Colonic mucosa (tissue), 4 donors: ENCODE measurements around the gene PLXNB3. TPM values are rescaled to one million over a fixed set of nuclear protein-coding genes. Genes with fewer than 3 reads are reported as not detected.
"Not testable (repeated sequence)": the region's sequence is repeated elsewhere in the genome, so short reads cannot be mapped to it uniquely, and the experiment has no call there.

Experiments used
- DNase-seq: peaks from one replicate; pipeline ENCODE4 v3.0.0-alpha.2; 2020
- H3K27ac ChIP-seq: fragments of 200-600 bp; one replicate; pipeline ENCODE4 v1.8.0; 2021
- H3K27me3 ChIP-seq: fragments of 200-600 bp; one replicate; pipeline ENCODE4 v1.8.0; 2021
- H3K36me3 ChIP-seq: fragments of 200-600 bp; one replicate; pipeline ENCODE4 v1.8.0; 2021
- H3K4me1 ChIP-seq: fragments of 200-600 bp; one replicate; pipeline ENCODE4 v1.8.0; 2021; ENCODE audit warnings: mild to moderate bottlenecking
- H3K4me3 ChIP-seq: fragments of 200-600 bp; one replicate; pipeline ENCODE4 v1.8.0; 2021
- H3K9ac ChIP-seq, 2 donors: one replicate each; pipeline ENCODE4 v1.7.0; 2013; ENCODE audit warnings: control low read depth in 2 of 2, low read depth in 2 of 2, low read length in 2 of 2
- H3K9me3 ChIP-seq: fragments of 200-600 bp; one replicate; pipeline ENCODE4 v1.8.0; 2021
- CTCF ChIP-seq: fragments of 200-600 bp; IDR thresholded peaks from one replicate; pipeline ENCODE4 v1.8.0; 2022; ENCODE audit warnings: antibody characterized with exemption, mild to moderate bottlenecking
- intact Hi-C: fragments of 100-400 bp; cut with DNase I; formaldehyde crosslinking; loops from one replicate; pipeline ENCODE4 v1.14.1; 2022
- total RNA-seq, 2 donors: library from RNA; stranded (reverse); fragmentation: NEBNext Ultra II Directional in 1 of 2; extraction: Animal tissue kit (Norgen Biotek cat#: 25700) in 1 of 2; gene quantifications; one replicate each; pipeline ENCODE4 v1.2.1, GENCODE V29; 2021
- donor health status: healthy.
- donor health status: DM: no; HTN: no; CAD: no.
- donor health status: DM: no; HTN: no; CAD: no.

Gene PLXNB3
- total RNA-seq, 2 donors from 2014 or later, result 0.57 to 3.7 TPM

- no peak overlapping the region for H3K4me3 ChIP-seq
- no peak for TF ChIP-seq CTCF
- H3K4me1 ChIP-seq, result no peaks in the 10 kb centered on the region
- intact Hi-C loops, result no loop called here
- no peak for DNase-seq
- H3K27ac ChIP-seq, result no peak overlapping the region
- H3K9ac ChIP-seq, result no peak overlapping the region
- no peaks in the 10 kb centered on the region for H3K27me3 ChIP-seq
- H3K36me3 ChIP-seq, result no peaks in the 10 kb centered on the region
- H3K9me3 ChIP-seq, result no peaks in the 10 kb centered on the region
Observed at GRCh38 chrX:153813161-153813560, 49.1 kb downstream of the PLXNB3 start.

- no peaks in the 10 kb centered on the region for H3K4me1 ChIP-seq
- no peak for TF ChIP-seq CTCF
- H3K4me3 ChIP-seq, result no peak overlapping the region
- intact Hi-C loops, result no loop called here
- H3K9me3 ChIP-seq, result no peaks in the 10 kb centered on the region
- H3K9ac ChIP-seq, result no peak overlapping the region
- no peak for DNase-seq
- H3K36me3 ChIP-seq, result no peaks in the 10 kb centered on the region
- no peak overlapping the region for H3K27ac ChIP-seq
- peaks cover 8% of the 10 kb centered on the region for H3K27me3 ChIP-seq
Observed at GRCh38 chrX:153814591-153815315, 50.7 kb downstream of the PLXNB3 start.

- Histone ChIP-seq H3K27me3 (peaks cover 8% of the 10 kb centered on the region), H3K9me3 (no peaks in the 10 kb centered on the region), H3K4me1 (no peaks in the 10 kb centered on the region), H3K4me3 (no peak overlapping the region), H3K9ac (no peak overlapping the region), H3K36me3 (no peaks in the 10 kb centered on the region), H3K27ac (no peak overlapping the region)
- no peak for TF ChIP-seq CTCF
- intact Hi-C loops, result no loop called here
- DNase-seq, result no peak
Observed at GRCh38 chrX:153816831-153817690, 53.0 kb downstream of the PLXNB3 start.

- H3K4me3 ChIP-seq, H3K36me3 ChIP-seq, DNase-seq, H3K4me1 ChIP-seq, H3K9ac ChIP-seq, intact Hi-C loops, H3K9me3 ChIP-seq, H3K27ac ChIP-seq, H3K27me3 ChIP-seq: not testable (repeated sequence)
Observed at GRCh38 chrX:153818064-153818463, 54.0 kb downstream of the PLXNB3 start.

- Histone ChIP-seq H3K4me1 (no peaks in the 10 kb centered on the region), H3K27me3 (peaks cover 8% of the 10 kb centered on the region), H3K4me3 (peak overlapping the region; percentile 30), H3K27ac (no peak overlapping the region), H3K9me3 (no peaks in the 10 kb centered on the region), H3K36me3 (no peaks in the 10 kb centered on the region), H3K9ac (peak overlapping the region in 1 of 2 donors; percentile 24)
- DNase-seq, result no peak
- no peak for TF ChIP-seq CTCF
- intact Hi-C loops, result no loop called here
Observed at GRCh38 chrX:153818571-153819383, 54.7 kb downstream of the PLXNB3 start.
